ENCODE results near the gene ZDHHC18.
A peak's percentile ranks its signal among the peaks of the same experiment; 100 is the strongest.

The ZDHHC18 gene

DNA sequence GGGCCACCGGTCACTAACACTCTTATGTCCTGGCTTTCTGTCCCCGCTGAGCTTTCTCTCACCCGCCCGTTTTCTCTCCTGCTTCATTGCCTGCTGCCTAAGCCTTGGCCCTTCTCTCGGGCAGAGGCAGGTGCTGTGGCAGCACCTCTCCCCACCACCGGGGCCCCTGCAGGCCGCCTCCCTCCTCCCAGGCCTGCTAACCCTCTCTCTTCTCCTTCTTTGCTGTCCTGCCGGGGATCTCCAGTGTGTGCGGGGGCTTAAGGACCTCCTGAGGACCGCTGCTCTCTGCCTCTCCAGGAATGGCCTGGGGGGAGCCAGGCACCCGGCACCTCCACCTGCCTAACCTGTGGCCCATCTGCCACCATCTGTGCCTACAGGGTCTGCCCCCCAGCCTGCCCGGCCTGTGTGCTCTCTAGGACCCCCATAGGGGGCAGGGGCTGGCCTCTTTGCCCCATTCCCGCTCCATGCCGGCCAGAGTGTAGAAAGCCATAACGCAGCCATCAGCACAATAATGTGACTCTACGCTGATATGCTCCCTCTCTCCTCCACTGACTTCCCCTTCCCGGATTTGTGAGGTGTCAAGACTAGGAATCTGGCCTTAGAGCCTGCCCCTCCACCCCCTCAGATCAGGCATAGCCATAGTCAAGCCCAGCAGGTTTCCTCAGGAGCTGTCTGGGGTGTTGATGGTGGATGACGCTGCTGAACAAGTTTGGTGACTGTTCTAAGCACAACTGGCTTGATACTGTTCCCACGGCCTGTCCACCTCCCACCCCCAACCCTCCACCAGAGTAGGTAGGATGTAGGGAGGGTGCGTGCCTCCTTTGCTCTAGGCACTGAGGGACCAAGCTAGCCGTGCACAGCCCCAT is 30.3 kb downstream of the ZDHHC18 start:
- POLR2A ChIA-PET: no interaction called here
- DNase-seq (ENCODE audit: low read depth, low spot score): no peak
- TF ChIP-seq, protein P1, sequence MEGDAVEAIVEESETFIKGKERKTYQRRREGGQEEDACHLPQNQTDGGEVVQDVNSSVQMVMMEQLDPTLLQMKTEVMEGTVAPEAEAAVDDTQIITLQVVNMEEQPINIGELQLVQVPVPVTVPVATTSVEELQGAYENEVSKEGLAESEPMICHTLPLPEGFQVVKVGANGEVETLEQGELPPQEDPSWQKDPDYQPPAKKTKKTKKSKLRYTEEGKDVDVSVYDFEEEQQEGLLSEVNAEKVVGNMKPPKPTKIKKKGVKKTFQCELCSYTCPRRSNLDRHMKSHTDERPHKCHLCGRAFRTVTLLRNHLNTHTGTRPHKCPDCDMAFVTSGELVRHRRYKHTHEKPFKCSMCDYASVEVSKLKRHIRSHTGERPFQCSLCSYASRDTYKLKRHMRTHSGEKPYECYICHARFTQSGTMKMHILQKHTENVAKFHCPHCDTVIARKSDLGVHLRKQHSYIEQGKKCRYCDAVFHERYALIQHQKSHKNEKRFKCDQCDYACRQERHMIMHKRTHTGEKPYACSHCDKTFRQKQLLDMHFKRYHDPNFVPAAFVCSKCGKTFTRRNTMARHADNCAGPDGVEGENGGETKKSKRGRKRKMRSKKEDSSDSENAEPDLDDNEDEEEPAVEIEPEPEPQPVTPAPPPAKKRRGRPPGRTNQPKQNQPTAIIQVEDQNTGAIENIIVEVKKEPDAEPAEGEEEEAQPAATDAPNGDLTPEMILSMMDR (IDR thresholded peaks at IDR 0.05; ENCODE audit: insufficient read depth, low read length, missing control alignments): no peak
- CTCF ChIA-PET: interaction anchor here (1.7 to 6.0 kb wide), 9 partner anchors 7 to 47 kb away, joined by 4 to 52 read pairs (median 13); no protein-coding TSS in a partner anchor
- H3K4me3 ChIP-seq (ENCODE audit: low read depth, low read length): no peak overlapping the region

DNA sequence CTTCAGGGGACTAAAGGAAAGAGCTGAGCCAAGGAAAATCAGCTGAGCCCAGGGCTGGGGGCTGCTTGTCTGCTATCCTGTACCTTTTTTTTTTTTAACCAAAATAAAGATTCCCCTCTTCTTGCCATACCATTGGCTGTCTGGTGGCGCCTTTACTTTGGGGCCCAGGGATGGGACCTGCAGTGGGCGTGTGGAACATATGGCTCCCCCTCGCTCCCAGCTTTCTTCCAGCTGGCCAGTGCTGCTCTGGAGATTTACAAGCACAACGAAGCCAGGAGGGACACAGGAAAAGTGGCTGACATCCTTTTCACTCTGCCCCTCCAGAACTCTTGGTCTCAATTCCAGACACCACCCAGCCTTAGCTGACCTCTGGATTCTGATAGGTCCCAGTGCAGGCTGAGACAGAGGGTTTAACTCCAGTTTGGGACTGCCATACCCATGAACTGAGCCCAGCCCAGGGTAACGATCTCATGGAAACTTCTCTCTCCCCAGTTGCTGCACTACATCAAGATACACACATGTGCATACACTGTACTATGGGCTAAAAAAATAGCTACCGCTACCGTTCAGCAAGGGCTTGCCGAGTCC is 31.1 kb downstream of the ZDHHC18 start:
- TF ChIP-seq, protein P1 (IDR thresholded peaks at IDR 0.05; ENCODE audit: insufficient read depth, low read length, missing control alignments): no peak
- no peak for DNase-seq (ENCODE audit: low read depth, low spot score)
- no peak overlapping the region for H3K4me3 ChIP-seq (ENCODE audit: low read depth, low read length)
- CTCF ChIA-PET: interaction anchor here (1.0 to 6.0 kb wide), 14 partner anchors 7 to 260 kb away, joined by 3 to 52 read pairs (median 6); no protein-coding TSS in a partner anchor
- POLR2A ChIA-PET: no interaction called here

DNA sequence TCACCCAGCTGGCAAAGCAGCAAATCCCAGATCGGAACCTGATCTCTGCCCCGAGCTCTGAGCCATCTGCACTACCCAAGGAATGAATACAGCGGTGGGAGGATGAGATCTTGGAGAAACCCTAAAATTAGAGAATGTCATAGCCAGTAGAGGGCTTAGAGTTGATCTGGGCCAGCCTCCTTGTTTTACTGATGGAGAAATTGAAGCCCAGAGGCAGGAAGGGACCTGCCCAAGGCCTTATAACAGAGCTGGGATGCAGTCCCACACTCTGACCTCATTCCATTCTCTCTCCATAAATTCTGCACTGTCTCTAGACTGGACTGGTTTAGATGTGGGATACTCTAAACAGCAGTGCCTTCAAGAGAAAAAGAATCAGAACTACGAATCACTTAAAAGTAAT is 31.7 kb downstream of the ZDHHC18 start:
- no peak overlapping the region for H3K4me3 ChIP-seq (ENCODE audit: low read depth, low read length)
- TF ChIP-seq, protein P1 (IDR thresholded peaks at IDR 0.05; ENCODE audit: insufficient read depth, low read length, missing control alignments): no peak
- no peak for DNase-seq (ENCODE audit: low read depth, low spot score)
- POLR2A ChIA-PET: no interaction called here
- CTCF ChIA-PET: interaction anchor here (0.9 to 6.0 kb wide), 17 partner anchors 8 to 294 kb away, joined by 3 to 52 read pairs (median 6); no protein-coding TSS in a partner anchor

DNA sequence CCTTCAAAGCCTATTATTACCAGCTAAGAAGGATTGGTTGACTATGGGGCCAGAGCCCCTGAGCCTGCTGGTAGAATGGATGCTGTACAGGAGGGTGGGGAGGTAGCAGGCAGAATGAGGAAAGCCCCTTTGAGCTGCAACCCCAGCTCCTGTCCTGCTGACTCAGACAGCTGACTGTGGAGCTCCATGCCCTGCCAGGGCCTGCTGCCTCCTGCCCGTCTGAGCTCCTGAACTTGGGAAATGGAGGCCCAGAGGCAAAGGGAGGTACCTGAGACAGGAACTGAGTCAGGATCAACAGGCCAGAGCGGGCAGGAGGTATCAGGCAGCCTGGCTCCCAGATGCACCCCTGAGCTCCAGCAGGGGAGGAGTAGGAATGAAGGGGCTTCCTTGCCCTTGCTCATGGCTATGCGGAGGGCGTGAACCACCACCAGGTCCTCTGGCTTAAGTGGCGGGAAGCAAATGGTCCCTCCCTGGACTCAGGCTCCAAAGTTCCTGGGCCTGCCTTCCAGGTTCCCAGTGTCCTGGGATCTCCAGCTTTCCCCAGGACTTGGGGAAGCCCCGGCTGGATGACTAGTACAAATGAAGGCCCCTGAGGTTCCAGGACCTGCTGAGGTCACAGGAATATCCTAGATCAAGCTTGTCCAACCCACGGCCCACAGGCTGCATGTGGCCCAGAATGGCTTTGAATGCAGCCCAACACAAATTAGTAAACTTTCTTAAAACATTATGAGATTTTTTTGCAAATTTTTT is 32.6 kb downstream of the ZDHHC18 start:
- TF ChIP-seq, protein P1 (IDR thresholded peaks at IDR 0.05; ENCODE audit: insufficient read depth, low read length, missing control alignments): no peak
- CTCF ChIA-PET: interaction anchor here (0.8 to 6.0 kb wide), 20 partner anchors 8 to 295 kb away, joined by 3 to 52 read pairs (median 4); no protein-coding TSS in a partner anchor
- no peak overlapping the region for H3K4me3 ChIP-seq (ENCODE audit: low read depth, low read length)
- POLR2A ChIA-PET: no interaction called here
- no peak for DNase-seq (ENCODE audit: low read depth, low spot score)

DNA sequence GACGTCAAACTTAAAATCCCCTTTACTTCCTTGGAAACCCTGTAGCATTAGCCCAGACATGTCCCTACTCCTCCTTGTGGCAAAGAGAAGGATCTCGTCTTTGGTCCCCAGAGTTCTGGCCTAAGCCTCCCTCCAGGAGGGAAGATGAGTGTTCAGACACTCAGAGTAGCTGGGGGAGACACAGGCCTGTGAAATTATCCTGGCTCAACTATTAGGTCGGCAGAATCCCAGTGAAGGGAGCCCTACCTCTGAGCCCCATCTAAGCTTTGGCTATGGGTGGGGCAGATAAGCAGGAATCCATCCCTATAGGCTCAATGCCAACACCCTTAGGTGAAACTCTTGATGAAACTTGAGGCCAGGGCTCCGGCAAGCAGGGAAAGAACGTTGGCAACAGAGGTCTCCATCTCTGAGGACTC is 34.8 kb downstream of the ZDHHC18 start:
- CTCF ChIA-PET: interaction anchor here (0.7 to 6.0 kb wide), 6 partner anchors 11 to 262 kb away, joined by 3 to 52 read pairs (median 3); no protein-coding TSS in a partner anchor
- DNase-seq (ENCODE audit: low read depth, low spot score): no peak
- H3K4me3 ChIP-seq (ENCODE audit: low read depth, low read length): no peak overlapping the region
- TF ChIP-seq, protein P1 (IDR thresholded peaks at IDR 0.05; ENCODE audit: insufficient read depth, low read length, missing control alignments): peak; percentile 38
- POLR2A ChIA-PET: no interaction called here

All from AG04449 (cell line).